GM19099 (cell line): Measurements from ENCODE around the gene GSG1L.

Experiments used
- POLR2A ChIP-seq: IDR thresholded peaks from 3 replicates; pipeline ENCODE4 v1.6.1; 2011; ENCODE audit warnings: low read depth; ENCODE audit not compliant: insufficient read length; ENCODE audit errors: extremely low read depth

Gene GSG1L

GRCh38 chr16:27819881-27820610 lies 243.5 kb downstream of the GSG1L start:
- no peak for TF ChIP-seq POLR2A

GRCh38 chr16:27819356-27819755 lies 244.2 kb downstream of the GSG1L start:
- no peak for TF ChIP-seq POLR2A

- TF ChIP-seq POLR2A: no peak
Measured at GRCh38 chr16:27818246-27818645, 245.3 kb downstream of the GSG1L start.

GRCh38 chr16:27817038-27817437 lies 246.5 kb downstream of the GSG1L start:
- TF ChIP-seq POLR2A: no peak

- TF ChIP-seq POLR2A: no peak
Measured at GRCh38 chr16:27816561-27816960, 247.0 kb downstream of the GSG1L start.

- TF ChIP-seq POLR2A: no peak
Measured at GRCh38 chr16:27813591-27813990, 249.9 kb downstream of the GSG1L start.

- TF ChIP-seq POLR2A: no peak
Measured at GRCh38 chr16:27811881-27812280, 251.6 kb downstream of the GSG1L start.

GRCh38 chr16:27806986-27807385 lies 256.5 kb downstream of the GSG1L start:
- no peak for TF ChIP-seq POLR2A

- no peak for TF ChIP-seq POLR2A
Measured at GRCh38 chr16:27806388-27806787, 257.1 kb downstream of the GSG1L start.

- TF ChIP-seq POLR2A: no peak
Measured at GRCh38 chr16:27805828-27806351, 257.6 kb downstream of the GSG1L start.

GRCh38 chr16:27803775-27804549 lies 259.6 kb downstream of the GSG1L start:
- no peak for TF ChIP-seq POLR2A

- no peak for TF ChIP-seq POLR2A
Measured at GRCh38 chr16:27802664-27803439, 260.7 kb downstream of the GSG1L start.

GRCh38 chr16:27801289-27801945 lies 262.1 kb downstream of the GSG1L start:
- TF ChIP-seq POLR2A: no peak

GRCh38 chr16:27800817-27801216 lies 262.7 kb downstream of the GSG1L start:
- TF ChIP-seq POLR2A: no peak

- TF ChIP-seq POLR2A: no peak
Measured at GRCh38 chr16:27799896-27800295, 263.6 kb downstream of the GSG1L start.

GRCh38 chr16:27798241-27798640 lies 265.3 kb downstream of the GSG1L start:
- TF ChIP-seq POLR2A: no peak
